ENCODE results near the gene RARS1.

Gene RARS1

GRCh38 chr5:168562279-168562678 is 76.0 kb downstream of the RARS1 start:
- DNase-seq: no peak

DNA sequence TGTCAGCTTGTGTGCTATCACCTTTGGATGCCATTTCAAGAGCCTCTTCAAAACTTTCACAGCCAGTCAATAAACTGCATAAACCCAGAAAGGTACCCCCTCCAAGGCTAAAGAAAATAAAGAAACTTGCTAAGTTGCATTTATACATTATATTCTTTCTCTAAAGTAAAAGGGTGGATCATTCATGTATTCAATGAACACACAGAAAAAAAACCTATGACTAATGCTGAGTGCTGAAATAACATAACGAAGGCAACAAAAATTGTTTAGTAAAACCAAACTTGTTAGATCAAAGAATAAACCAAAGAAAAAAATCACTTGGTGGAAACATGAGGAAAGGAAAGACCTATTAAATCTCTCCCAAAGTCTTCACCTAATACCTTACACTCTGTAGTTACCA is 77.7 kb downstream of the RARS1 start:
- DNase-seq: no peak

DNA sequence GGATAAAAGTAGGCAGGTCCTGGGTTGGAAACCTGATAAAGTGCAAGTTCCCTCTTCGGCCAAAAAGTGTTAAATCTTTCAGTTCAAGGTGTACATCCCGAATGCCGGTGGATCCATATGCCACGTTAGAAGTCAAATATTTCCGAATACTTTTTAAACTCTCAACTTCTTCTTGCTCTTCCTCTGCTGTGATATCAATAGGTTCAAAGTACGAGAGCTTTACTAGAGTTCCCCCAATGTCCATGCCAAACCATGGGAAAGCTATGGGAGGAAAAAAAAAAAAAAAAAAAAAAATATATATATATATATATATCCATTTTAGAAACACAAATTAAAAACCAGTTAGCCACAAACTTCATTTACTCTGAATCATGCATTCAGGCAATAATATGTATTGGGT is 82.5 kb downstream of the RARS1 start:
- DNase-seq: no peak
